Fibroblast of lung (primary cell): Measurements from ENCODE around the gene ARHGAP1.

Source experiments
- EZH2 ChIP-seq: IDR thresholded peaks from 2 replicates; pipeline ENCODE4 v1.5.1; 2012; ENCODE audit warnings: low read length, control low read depth, mild to moderate bottlenecking; ENCODE audit errors: missing control alignments
- TF ChIP-seq, protein P1 (sequence below), 2 donors: IDR thresholded peaks in 1 of 2; conservative IDR thresholded peaks in 1 of 2; 1 replicate in 1 of 2; 2 replicates in 1 of 2; pipeline ENCODE4 v1.5.1; 2011 to 2012; ENCODE audit warnings: low read length in 2 of 2, control low read depth in 1 of 2, inconsistent platforms in 1 of 2, low read depth in 1 of 2, mild to moderate bottlenecking in 1 of 2

DNA sequence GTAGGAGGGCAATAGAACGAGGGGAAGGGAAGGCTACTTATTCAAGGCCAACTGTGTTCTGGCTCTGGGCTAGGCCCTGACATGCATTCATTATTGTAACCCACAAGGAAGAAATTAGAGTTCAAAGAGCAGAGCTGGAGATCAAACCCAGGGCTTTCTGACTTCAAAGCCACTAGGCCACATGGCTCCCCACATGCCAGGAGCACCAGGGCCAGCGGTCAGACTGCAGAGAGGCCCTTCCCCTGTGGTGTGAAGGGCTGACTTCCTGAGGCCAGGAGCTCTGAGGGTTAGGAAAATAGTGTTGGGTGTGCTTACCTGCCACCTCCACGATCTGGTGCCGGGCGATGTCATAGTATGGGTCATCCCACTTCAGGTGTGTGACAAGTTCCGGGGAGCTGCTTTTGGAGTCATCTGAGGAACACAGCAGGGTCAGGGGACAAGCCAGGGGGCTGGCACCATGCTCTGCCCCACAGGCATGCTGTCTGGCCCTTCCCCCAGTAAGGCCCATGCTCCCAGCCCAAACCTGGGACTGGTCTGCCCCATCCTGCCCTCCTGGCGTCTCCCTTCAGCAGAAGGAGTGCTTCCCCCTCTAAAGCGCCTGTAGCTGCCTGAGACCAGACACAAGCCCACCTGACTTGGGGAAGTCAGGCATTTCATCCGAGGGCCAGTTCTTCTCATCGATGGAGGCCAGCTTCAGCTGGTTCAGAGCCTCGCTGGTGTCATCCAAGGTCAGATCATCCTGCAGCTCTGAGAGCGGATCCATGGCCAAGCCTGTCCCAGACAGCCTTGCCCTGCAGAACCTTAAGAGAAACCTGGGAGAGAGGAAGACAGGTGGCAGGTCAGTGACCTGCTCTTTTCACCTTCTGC lies 4.8 kb downstream of the ARHGAP1 start:
- TF ChIP-seq, protein P1, sequence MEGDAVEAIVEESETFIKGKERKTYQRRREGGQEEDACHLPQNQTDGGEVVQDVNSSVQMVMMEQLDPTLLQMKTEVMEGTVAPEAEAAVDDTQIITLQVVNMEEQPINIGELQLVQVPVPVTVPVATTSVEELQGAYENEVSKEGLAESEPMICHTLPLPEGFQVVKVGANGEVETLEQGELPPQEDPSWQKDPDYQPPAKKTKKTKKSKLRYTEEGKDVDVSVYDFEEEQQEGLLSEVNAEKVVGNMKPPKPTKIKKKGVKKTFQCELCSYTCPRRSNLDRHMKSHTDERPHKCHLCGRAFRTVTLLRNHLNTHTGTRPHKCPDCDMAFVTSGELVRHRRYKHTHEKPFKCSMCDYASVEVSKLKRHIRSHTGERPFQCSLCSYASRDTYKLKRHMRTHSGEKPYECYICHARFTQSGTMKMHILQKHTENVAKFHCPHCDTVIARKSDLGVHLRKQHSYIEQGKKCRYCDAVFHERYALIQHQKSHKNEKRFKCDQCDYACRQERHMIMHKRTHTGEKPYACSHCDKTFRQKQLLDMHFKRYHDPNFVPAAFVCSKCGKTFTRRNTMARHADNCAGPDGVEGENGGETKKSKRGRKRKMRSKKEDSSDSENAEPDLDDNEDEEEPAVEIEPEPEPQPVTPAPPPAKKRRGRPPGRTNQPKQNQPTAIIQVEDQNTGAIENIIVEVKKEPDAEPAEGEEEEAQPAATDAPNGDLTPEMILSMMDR (conservative IDR thresholded peaks at IDR 0.05 in 1 of 2, IDR thresholded peaks at IDR 0.05 in 1 of 2; ENCODE audit: low read depth in 1 of 2, low read length in 2 of 2): no peak
- TF ChIP-seq EZH2: no peak
